Esophagus squamous epithelium (tissue), 4 donors: Measurements from ENCODE around the gene LRRC61.

ENCODE experiments used
- CTCF ChIP-seq, 6 experiments: fragments of 450-650 bp in 4 of 6; fragments of 200-600 bp in 2 of 6; sonication (generic) in 2 of 6; IDR thresholded peaks; one replicate each; pipeline ENCODE4 v1.5.1; 2016 to 2019; ENCODE audit warnings: antibody characterized with exemption in 6 of 6, mild to moderate bottlenecking in 4 of 6, moderate library complexity in 4 of 6
- POLR2A ChIP-seq, 4 donors: fragments of 450-650 bp; IDR thresholded peaks; one replicate each; pipeline ENCODE4 v1.6.1; 2017; ENCODE audit warnings: antibody characterized with exemption in 4 of 4, mild to moderate bottlenecking in 4 of 4, moderate library complexity in 3 of 4

GRCh38 chr7:150307129-150307528 lies 16.0 kb upstream of the LRRC61 start:
- no peak for TF ChIP-seq POLR2A (IDR thresholded peaks at IDR 0.05)
- TF ChIP-seq CTCF (IDR thresholded peaks at IDR 0.05): no peak
